Measurements from ENCODE around the gene SHPK.

SHPK gene

GRCh38 chr17:3636154-3636907 is at the start of gene SHPK, which contains the start of gene CTNS:
Gene SHPK (minus strand): TSS chr17:3636250. CDS start chr17:3636219, 31 bp downstream.
Gene CTNS (plus strand): TSS chr17:3636760. CDS start chr17:3640207, 3,447 bp downstream.
- DNase-seq (ENCODE audit: low read depth in 2 of 2), result peak; percentile 85 to 88

- DNase-seq (ENCODE audit: low read depth in 2 of 2), result no peak
Observed at GRCh38 chr17:3685174-3685573, 49.1 kb upstream of the SHPK start.

GRCh38 chr17:3683054-3683511 is 47.0 kb upstream of the SHPK start:
- DNase-seq (ENCODE audit: low read depth in 2 of 2), result no peak

GRCh38 chr17:3682033-3682432 is 46.0 kb upstream of the SHPK start:
- DNase-seq (ENCODE audit: low read depth in 2 of 2), result no peak

GRCh38 chr17:3681565-3681964 is 45.5 kb upstream of the SHPK start:
- DNase-seq (ENCODE audit: low read depth in 2 of 2), result no peak

GRCh38 chr17:3681057-3681456 is 45.0 kb upstream of the SHPK start:
- no peak for DNase-seq (ENCODE audit: low read depth in 2 of 2)

- DNase-seq (ENCODE audit: low read depth in 2 of 2), result no peak
Observed at GRCh38 chr17:3679531-3680126, 43.6 kb upstream of the SHPK start.

GRCh38 chr17:3678821-3679530 is 42.9 kb upstream of the SHPK start:
- DNase-seq (ENCODE audit: low read depth in 2 of 2), result no peak

GRCh38 chr17:3678095-3678820 is 42.2 kb upstream of the SHPK start:
- DNase-seq (ENCODE audit: low read depth in 2 of 2), result no peak

- DNase-seq (ENCODE audit: low read depth in 2 of 2), result no peak
Observed at GRCh38 chr17:3675886-3676285, 39.8 kb upstream of the SHPK start.

GRCh38 chr17:3672571-3672970 is 36.5 kb upstream of the SHPK start:
- no peak for DNase-seq (ENCODE audit: low read depth in 2 of 2)

- DNase-seq (ENCODE audit: low read depth in 2 of 2), result no peak
Observed at GRCh38 chr17:3669548-3669947, 33.5 kb upstream of the SHPK start.

- DNase-seq (ENCODE audit: low read depth in 2 of 2), result no peak
Observed at GRCh38 chr17:3669085-3669347, 33.0 kb upstream of the SHPK start.

GRCh38 chr17:3668279-3669084 is 32.4 kb upstream of the SHPK start, which contains the start of the genes EMC6 and TAX1BP3:
Gene EMC6 (plus strand): TSS chr17:3668812. CDS start chr17:3669147, 335 bp downstream.
Gene TAX1BP3 (minus strand): TSS chr17:3668578. CDS start chr17:3668526, 52 bp downstream.
- DNase-seq (ENCODE audit: low read depth in 2 of 2), result peak; percentile 93 to 94

GRCh38 chr17:3667366-3668278 is 31.6 kb upstream of the SHPK start:
- peak; percentile 85 to 87 for DNase-seq (ENCODE audit: low read depth in 2 of 2)

GRCh38 chr17:3666516-3666915 is 30.5 kb upstream of the SHPK start:
- DNase-seq (ENCODE audit: low read depth in 2 of 2), result no peak

GRCh38 chr17:3665834-3666233 is 29.8 kb upstream of the SHPK start:
- no peak for DNase-seq (ENCODE audit: low read depth in 2 of 2)

GRCh38 chr17:3663102-3664011 is 27.3 kb upstream of the SHPK start:
- DNase-seq (ENCODE audit: low read depth in 2 of 2), result no peak

GRCh38 chr17:3660311-3660891 is 24.4 kb upstream of the SHPK start:
- no peak for DNase-seq (ENCODE audit: low read depth in 2 of 2)
